Fibroblast of the aortic adventitia (primary cell): Measurements from ENCODE around the gene SPC24. TPM values are rescaled to one million over a fixed set of nuclear protein-coding genes. Genes with fewer than 3 reads are reported as not detected.

Source experiments
- DNase-seq: peaks from one replicate; pipeline ENCODE4 v3.0.0-alpha.2; 2010; ENCODE audit warnings: low read depth
- H3K4me3 ChIP-seq: 2 replicates; pipeline ENCODE4 v1.5.1; 2011; ENCODE audit warnings: low read depth, mild to moderate bottlenecking, control low read depth, low read length, moderate library complexity
- CTCF ChIP-seq: IDR thresholded peaks from 2 replicates; pipeline ENCODE4 v1.5.1; 2011; ENCODE audit warnings: mild to moderate bottlenecking, low read length, control low read depth, inconsistent platforms; ENCODE audit not compliant: insufficient read depth
- total RNA-seq: library from RNA; depleted of rRNA; stranded (reverse); fragments of >200 nt; gene quantifications from 2 replicates; pipeline ENCODE4 v1.2.3, GENCODE V29; 2012; ENCODE audit warnings: low replicate concordance

SPC24 gene
- total RNA-seq, 1 donor = 49.0 TPM

- no peak for DNase-seq
- peak overlapping the region; percentile 98 for H3K4me3 ChIP-seq
- TF ChIP-seq CTCF = no peak
These were observed 41.1 kb upstream of the SPC24 start for GRCh38 chr19:11196406-11197287.

- no peak for TF ChIP-seq CTCF
- peak overlapping the region; percentile 65 for H3K4me3 ChIP-seq
- no peak for DNase-seq
These were observed 40.1 kb upstream of the SPC24 start for GRCh38 chr19:11195681-11196080.

GRCh38 chr19:11194656-11195558, 39.3 kb upstream of the SPC24 start:
- peak overlapping the region; percentile 65 for H3K4me3 ChIP-seq
- DNase-seq = no peak
- TF ChIP-seq CTCF = no peak

- peak overlapping the region; percentile 45 for H3K4me3 ChIP-seq
- no peak for DNase-seq
- TF ChIP-seq CTCF = no peak
These were observed 38.6 kb upstream of the SPC24 start for GRCh38 chr19:11194173-11194572.

GRCh38 chr19:11192957-11193939, 37.7 kb upstream of the SPC24 start:
- no peak for DNase-seq
- TF ChIP-seq CTCF = no peak
- H3K4me3 ChIP-seq = no peak overlapping the region

- peak overlapping the region; percentile 9 for H3K4me3 ChIP-seq
- TF ChIP-seq CTCF = no peak
- DNase-seq = no peak
These were observed 36.4 kb upstream of the SPC24 start for GRCh38 chr19:11191934-11192333.
